HepG2 (cell line): ENCODE results near the gene KAZN. TPM values are rescaled to one million over a fixed set of nuclear protein-coding genes. Genes with fewer than 3 reads are reported as not detected.

Source experiments
- ATAC-seq: fragments of 200-7000 bp; cut with Tn5 transposase; 3 replicates; pipeline ENCODE4 v1.9.1; 2020; ENCODE audit warnings: mild to moderate bottlenecking, moderate library complexity
- BruUV-seq: library from RNA; stranded (reverse); fragments of 400-500 nt; replicated peaks from 2 replicates; lab custom pipeline; 2021; lab: Mats Ljungman, UMichigan
- CTCF ChIA-PET: fragments of 300-600 bp; formaldehyde crosslinking; extraction: SDS; loops from one replicate; lab custom pipeline; 2021; ENCODE audit warnings: low total read pairs, inconsistent platforms, low intra/inter-chr PET ratio; lab: Yijun Ruan, JAX
- POLR2A ChIA-PET: fragments of 350-600 bp; sonication (Branson Sonifier 250); formaldehyde crosslinking; loops from one replicate; lab custom pipeline; 2020; ENCODE audit warnings: antibody characterized with exemption, inconsistent platforms; lab: Yijun Ruan, JAX
- DNase-seq: peaks from one replicate; pipeline ENCODE4 v3.0.0-alpha.2; 2015; ENCODE audit warnings: low spot score
- FAIRE-seq: peaks from 3 replicates; lab custom pipeline; 2011; peaks lifted over from hg19 to GRCh38; lab: Jason Lieb, UNC
- H2AFZ ChIP-seq: one replicate; pipeline ENCODE4 v1.6.1; 2011; ENCODE audit warnings: low read length, inconsistent platforms
- H3K27ac ChIP-seq: fragments of 300-600 bp; 3 replicates; pipeline ENCODE4 v1.8.0; 2011; ENCODE audit warnings: mixed run types, mild to moderate bottlenecking, mixed read lengths, low read length, inconsistent platforms; ENCODE audit not compliant: insufficient read depth; ENCODE audit errors: extremely low read length
- H3K27me3 ChIP-seq, 2 experiments: fragments of 200-600 bp in 1 of 2; 2 replicates in 1 of 2; 3 replicates in 1 of 2; pipeline versions ENCODE4 v1.6.0 to v1.8.0; 2011; ENCODE audit warnings: low read length in 2 of 2, mild to moderate bottlenecking in 2 of 2, moderate library complexity in 2 of 2, inconsistent platforms in 1 of 2; ENCODE audit not compliant: insufficient read depth in 2 of 2, control insufficient read depth in 1 of 2
- H3K36me3 ChIP-seq, 2 experiments: fragments of 200-600 bp in 1 of 2; replicated peaks in 1 of 2; 2 replicates in 1 of 2; 3 replicates in 1 of 2; pipeline versions ENCODE4 v1.5.1 to v1.8.0; 2011; ENCODE audit warnings: low read length in 2 of 2, inconsistent platforms in 1 of 2; ENCODE audit not compliant: insufficient read depth in 2 of 2, control insufficient read depth in 1 of 2
- H3K4me1 ChIP-seq: 2 replicates; pipeline ENCODE4 v1.5.1; 2012; ENCODE audit warnings: low read length, inconsistent platforms; ENCODE audit not compliant: insufficient read depth
- H3K4me2 ChIP-seq: 2 replicates; pipeline ENCODE4 v1.6.0; 2011; ENCODE audit warnings: low read depth, low read length, inconsistent platforms
- H3K4me3 ChIP-seq, 3 experiments: fragments of 200-600 bp in 1 of 3; sonication (generic), shearing (Covaris generic) in 1 of 3; replicated peaks in 1 of 3; 2 replicates each; pipeline ENCODE4 v1.5.1; 2011 to 2016; ENCODE audit warnings: low read length in 3 of 3, inconsistent platforms in 2 of 3, low read depth in 2 of 3, mild to moderate bottlenecking in 2 of 3, control low read depth in 1 of 3, mixed read lengths in 1 of 3; ENCODE audit not compliant: insufficient read depth in 1 of 3
- H3K79me2 ChIP-seq: one replicate; pipeline ENCODE4 v1.6.1; 2011; ENCODE audit warnings: low read length, inconsistent platforms; ENCODE audit not compliant: insufficient read depth
- H3K9ac ChIP-seq: 2 replicates; pipeline ENCODE4 v1.6.0; 2011; ENCODE audit warnings: mild to moderate bottlenecking, low read depth, low read length, inconsistent platforms; ENCODE audit not compliant: insufficient read depth
- H3K9me3 ChIP-seq: 2 replicates; pipeline ENCODE4 v1.5.1; 2012; ENCODE audit warnings: mild to moderate bottlenecking, low read length
- H4K20me1 ChIP-seq: 2 replicates; pipeline ENCODE4 v1.6.0; 2011; ENCODE audit warnings: inconsistent platforms, mild to moderate bottlenecking, low read length, moderate library complexity; ENCODE audit not compliant: insufficient read depth
- CREM ChIP-seq, 2 experiments: sonication (generic) in 1 of 2; formaldehyde crosslinking in 1 of 2; IDR thresholded peaks; 2 replicates each; pipeline versions ENCODE4 v1.4.0 to v1.6.1; 2016 to 2020; ENCODE audit warnings: antibody characterized with exemption in 1 of 2, mild to moderate bottlenecking in 1 of 2, missing genetic modification reagents in 1 of 2
- ESRRA ChIP-seq: sonication (generic); formaldehyde crosslinking; IDR thresholded peaks from 2 replicates; pipeline ENCODE4 v1.5.1; 2020; ENCODE audit warnings: mild to moderate bottlenecking, low read depth, missing genetic modification reagents
- FOXJ3 ChIP-seq: sonication (generic); formaldehyde crosslinking; IDR thresholded peaks from 2 replicates; pipeline ENCODE4 v1.4.0; 2020; ENCODE audit warnings: missing genetic modification reagents, mild to moderate bottlenecking, borderline replicate concordance
- NBN ChIP-seq: fragments of 450-650 bp; conservative IDR thresholded peaks from 2 replicates; pipeline ENCODE4 v1.6.1; 2017
- RAD51 ChIP-seq: fragments of 450-650 bp; IDR thresholded peaks from 2 replicates; pipeline ENCODE4 v1.6.1; 2016; ENCODE audit warnings: borderline replicate concordance
- ZNF552 ChIP-seq: sonication (generic); formaldehyde crosslinking; IDR thresholded peaks from 2 replicates; pipeline ENCODE4 v1.9.0; 2022; ENCODE audit warnings: missing genetic modification reagents, mild to moderate bottlenecking, borderline replicate concordance
- ZNF570 ChIP-seq: sonication (generic); formaldehyde crosslinking; IDR thresholded peaks from 2 replicates; pipeline ENCODE4 v1.4.0; 2020; ENCODE audit warnings: mild to moderate bottlenecking, missing genetic modification reagents, borderline replicate concordance
- ZNF614 ChIP-seq: IDR thresholded peaks from 2 replicates; pipeline ENCODE4 v1.6.1; 2018; ENCODE audit warnings: missing biosample characterization, missing genetic modification reagents, inconsistent platforms, borderline replicate concordance
- ZNF772 ChIP-seq: sonication (generic); formaldehyde crosslinking; IDR thresholded peaks from 2 replicates; pipeline ENCODE4 v1.5.0; 2020; ENCODE audit warnings: mild to moderate bottlenecking, missing genetic modification reagents
- ZSCAN20 ChIP-seq: sonication (generic); formaldehyde crosslinking; IDR thresholded peaks from 2 replicates; pipeline ENCODE4 v1.4.0; 2020; ENCODE audit warnings: missing genetic modification reagents, mild to moderate bottlenecking, borderline replicate concordance
- WGBS: methylation state at CpG from one replicate; pipeline ENCODE4 v1.1.6; 2017; ENCODE audit warnings: low lambda C conversion rate; 5-methylcytosine and 5-hydroxymethylcytosine counted together
- in situ Hi-C: cut with HindIII; loops from 2 replicates; pipeline ENCODE4 v1.10.0; 2017; ENCODE audit warnings: low pct_unique_long_range_greater_than_20kb; ENCODE audit not compliant: extremely low pct_ligation_motif_present
- intact Hi-C: fragments of 100-400 bp; cut with micrococcal nuclease; formaldehyde crosslinking; loops from one replicate; pipeline ENCODE4 v1.10.0; 2022; ENCODE audit not compliant: unreplicated experiment
- polyA plus RNA-seq, 8 experiments: library from polyadenylated mRNA; depleted of rRNA in 3 of 8; stranded (reverse) in 7 of 8; unstranded in 1 of 8; fragments of >200 nt; fragmentation: Illumina TruSeq in 4 of 8; extraction: Trizol in 4 of 8; gene quantifications; 2 replicates each; pipeline versions ENCODE4 v1.2.1 to v1.2.3, GENCODE V29; 2011 to 2016; ENCODE audit warnings: low read depth in 4 of 8, missing spikeins in 1 of 8, mixed read lengths in 1 of 8; ENCODE audit not compliant: insufficient read depth in 1 of 8
- total RNA-seq, 5 experiments: library from RNA; depleted of rRNA; stranded (reverse); fragments of >200 nt; fragmentation: Illumina TruSeq; extraction: Trizol; gene quantifications; 2 replicates each; pipeline ENCODE4 v1.2.3, GENCODE V29; 2016; ENCODE audit warnings: low read depth in 1 of 5
- TF ChIP-seq, protein P1 (sequence below): sonication (generic); formaldehyde crosslinking; IDR thresholded peaks from 2 replicates; pipeline ENCODE4 v1.4.0; 2020; ENCODE audit warnings: mild to moderate bottlenecking, missing genetic modification reagents, borderline replicate concordance
- TF ChIP-seq, protein P2 (sequence below): sonication (generic); formaldehyde crosslinking; IDR thresholded peaks from 2 replicates; pipeline ENCODE4 v1.5.0; 2020; ENCODE audit warnings: mild to moderate bottlenecking, low read depth, missing genetic modification reagents, borderline replicate concordance
- TF ChIP-seq, protein P3 (sequence below): sonication (generic); formaldehyde crosslinking; IDR thresholded peaks from 2 replicates; pipeline ENCODE4 v1.5.1; 2020; ENCODE audit warnings: missing genetic modification reagents, mild to moderate bottlenecking, borderline replicate concordance

KAZN gene
- total and polyA plus RNA-seq, 2 of the 13 experiments (the other 11 are each of a cell fraction or from before 2014, with no cell fraction given): 10.4 to 13.5 TPM

DNA sequence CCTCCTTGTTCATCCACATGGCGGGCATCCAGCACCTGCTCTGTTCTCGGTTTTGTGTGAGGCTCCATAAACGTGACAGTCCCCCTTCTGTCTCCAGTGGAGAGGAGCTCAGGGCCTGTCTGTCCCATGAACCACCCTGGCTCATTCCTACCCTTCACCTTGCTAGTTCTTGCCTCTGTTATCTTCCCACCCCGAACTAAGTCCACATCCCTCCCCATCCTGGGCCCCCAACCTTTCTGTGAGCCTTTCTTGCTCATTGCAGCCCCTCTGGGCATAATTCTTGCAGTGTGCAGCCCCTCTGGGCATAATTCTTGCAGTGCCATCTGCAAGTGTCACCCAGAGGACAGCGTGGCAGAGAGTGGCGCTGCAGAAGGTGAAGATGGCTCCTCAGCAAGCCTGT is 338.3 kb downstream of the KAZN start:
- ChIA-PET CTCF (no interaction called here), POLR2A (no interaction called here)
- no TSS peak for BruUV-seq
- H3K4me3 ChIP-seq: no peak overlapping the region
- FAIRE-seq: no peak
- H4K20me1 ChIP-seq: no peaks in the 10 kb centered on the region
- TF ChIP-seq ZNF772: no peak
- TF ChIP-seq, protein P1, sequence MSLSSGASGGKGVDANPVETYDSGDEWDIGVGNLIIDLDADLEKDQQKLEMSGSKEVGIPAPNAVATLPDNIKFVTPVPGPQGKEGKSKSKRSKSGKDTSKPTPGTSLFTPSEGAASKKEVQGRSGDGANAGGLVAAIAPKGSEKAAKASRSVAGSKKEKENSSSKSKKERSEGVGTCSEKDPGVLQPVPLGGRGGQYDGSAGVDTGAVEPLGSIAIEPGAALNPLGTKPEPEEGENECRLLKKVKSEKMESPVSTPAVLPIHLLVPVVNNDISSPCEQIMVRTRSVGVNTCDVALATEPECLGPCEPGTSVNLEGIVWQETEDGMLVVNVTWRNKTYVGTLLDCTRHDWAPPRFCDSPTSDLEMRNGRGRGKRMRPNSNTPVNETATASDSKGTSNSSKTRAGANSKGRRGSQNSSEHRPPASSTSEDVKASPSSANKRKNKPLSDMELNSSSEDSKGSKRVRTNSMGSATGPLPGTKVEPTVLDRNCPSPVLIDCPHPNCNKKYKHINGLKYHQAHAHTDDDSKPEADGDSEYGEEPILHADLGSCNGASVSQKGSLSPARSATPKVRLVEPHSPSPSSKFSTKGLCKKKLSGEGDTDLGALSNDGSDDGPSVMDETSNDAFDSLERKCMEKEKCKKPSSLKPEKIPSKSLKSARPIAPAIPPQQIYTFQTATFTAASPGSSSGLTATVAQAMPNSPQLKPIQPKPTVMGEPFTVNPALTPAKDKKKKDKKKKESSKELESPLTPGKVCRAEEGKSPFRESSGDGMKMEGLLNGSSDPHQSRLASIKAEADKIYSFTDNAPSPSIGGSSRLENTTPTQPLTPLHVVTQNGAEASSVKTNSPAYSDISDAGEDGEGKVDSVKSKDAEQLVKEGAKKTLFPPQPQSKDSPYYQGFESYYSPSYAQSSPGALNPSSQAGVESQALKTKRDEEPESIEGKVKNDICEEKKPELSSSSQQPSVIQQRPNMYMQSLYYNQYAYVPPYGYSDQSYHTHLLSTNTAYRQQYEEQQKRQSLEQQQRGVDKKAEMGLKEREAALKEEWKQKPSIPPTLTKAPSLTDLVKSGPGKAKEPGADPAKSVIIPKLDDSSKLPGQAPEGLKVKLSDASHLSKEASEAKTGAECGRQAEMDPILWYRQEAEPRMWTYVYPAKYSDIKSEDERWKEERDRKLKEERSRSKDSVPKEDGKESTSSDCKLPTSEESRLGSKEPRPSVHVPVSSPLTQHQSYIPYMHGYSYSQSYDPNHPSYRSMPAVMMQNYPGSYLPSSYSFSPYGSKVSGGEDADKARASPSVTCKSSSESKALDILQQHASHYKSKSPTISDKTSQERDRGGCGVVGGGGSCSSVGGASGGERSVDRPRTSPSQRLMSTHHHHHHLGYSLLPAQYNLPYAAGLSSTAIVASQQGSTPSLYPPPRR: no peak
- TF ChIP-seq ZNF552 (CRISPR knock-in tag): no peak
- TF ChIP-seq, protein P2, sequence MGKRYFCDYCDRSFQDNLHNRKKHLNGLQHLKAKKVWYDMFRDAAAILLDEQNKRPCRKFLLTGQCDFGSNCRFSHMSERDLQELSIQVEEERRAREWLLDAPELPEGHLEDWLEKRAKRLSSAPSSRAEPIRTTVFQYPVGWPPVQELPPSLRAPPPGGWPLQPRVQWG (CRISPR knock-in tag): no peak
- TF ChIP-seq, protein P3, sequence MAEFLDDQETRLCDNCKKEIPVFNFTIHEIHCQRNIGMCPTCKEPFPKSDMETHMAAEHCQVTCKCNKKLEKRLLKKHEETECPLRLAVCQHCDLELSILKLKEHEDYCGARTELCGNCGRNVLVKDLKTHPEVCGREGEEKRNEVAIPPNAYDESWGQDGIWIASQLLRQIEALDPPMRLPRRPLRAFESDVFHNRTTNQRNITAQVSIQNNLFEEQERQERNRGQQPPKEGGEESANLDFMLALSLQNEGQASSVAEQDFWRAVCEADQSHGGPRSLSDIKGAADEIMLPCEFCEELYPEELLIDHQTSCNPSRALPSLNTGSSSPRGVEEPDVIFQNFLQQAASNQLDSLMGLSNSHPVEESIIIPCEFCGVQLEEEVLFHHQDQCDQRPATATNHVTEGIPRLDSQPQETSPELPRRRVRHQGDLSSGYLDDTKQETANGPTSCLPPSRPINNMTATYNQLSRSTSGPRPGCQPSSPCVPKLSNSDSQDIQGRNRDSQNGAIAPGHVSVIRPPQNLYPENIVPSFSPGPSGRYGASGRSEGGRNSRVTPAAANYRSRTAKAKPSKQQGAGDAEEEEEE: no peak
- TF ChIP-seq ZNF614 (CRISPR knock-in tag): no peak
- TF ChIP-seq FOXJ3 (CRISPR knock-in tag): no peak
- no peak for TF ChIP-seq CREM (IDR thresholded peaks at IDR 0.05)
- TF ChIP-seq CREM (CRISPR knock-in tag; IDR thresholded peaks at IDR 0.05): no peak
- no peak for TF ChIP-seq ZSCAN20 (CRISPR knock-in tag)
- no peak for TF ChIP-seq NBN
- TF ChIP-seq ZNF570 (CRISPR knock-in tag): no peak
- no peak for TF ChIP-seq ESRRA (CRISPR knock-in tag)
- no peak for TF ChIP-seq RAD51
- H3K27ac ChIP-seq: peak overlapping the region; percentile 24
- H3K27me3 ChIP-seq: no peaks in the 10 kb centered on the region
- WGBS: 73% methylated on average over 5 of the region's 6 CpGs
- no peak for ATAC-seq
- H3K9me3 ChIP-seq: no peaks in the 10 kb centered on the region
- no peak overlapping the region for H3K4me2 ChIP-seq
- H3K9ac ChIP-seq: no peak overlapping the region
- in situ Hi-C loops: no loop called here
- no peak overlapping the region for H2AFZ ChIP-seq
- DNase-seq: no peak
- H3K4me1 ChIP-seq: peaks cover 77% of the 10 kb centered on the region
- peaks cover 3 to 9% of the 10 kb centered on the region in 2 experiments; a peak in 3 of 5 replicates for H3K36me3 ChIP-seq
- intact Hi-C loops: no loop called here
- peaks cover 66% of the 10 kb centered on the region for H3K79me2 ChIP-seq
